Activated naive CD4-positive, alpha-beta T cell treated with anti-CD3 and anti-CD28 coated beads, Interleukin-2, amount 10 ng/mL, durations not matched to agents 7 days and 5 days (primary cell): ENCODE data around the gene CACNA1D.
"Not testable (repeated sequence)": the region's sequence is repeated elsewhere in the genome, so short reads cannot be mapped to it uniquely, and the experiment has no call there.

ENCODE experiments used
- CTCF ChIA-PET: fragments of 350-600 bp; sonication (Branson Sonifier 250); formaldehyde crosslinking; loops from one replicate; lab custom pipeline; 2021; ENCODE audit warnings: antibody characterized with exemption; lab: Charles Lee
- DNase-seq: peaks from one replicate; pipeline ENCODE4 v3.0.0-alpha.2; 2020
- H3K27ac Mint-ChIP-seq: one replicate; pipeline ENCODE4 v1.8.0; 2021; ENCODE audit warnings: mild to moderate bottlenecking, moderate library complexity, mixed read lengths
- H3K27me3 Mint-ChIP-seq: one replicate; pipeline ENCODE4 v1.8.0; 2021; ENCODE audit warnings: mild to moderate bottlenecking, mixed read lengths
- H3K36me3 Mint-ChIP-seq: one replicate; pipeline ENCODE4 v1.8.0; 2021; ENCODE audit warnings: mixed read lengths
- H3K4me1 Mint-ChIP-seq: one replicate; pipeline ENCODE4 v1.8.0; 2021; ENCODE audit warnings: mixed read lengths
- H3K4me3 Mint-ChIP-seq: one replicate; pipeline ENCODE4 v1.8.0; 2021; ENCODE audit warnings: mild to moderate bottlenecking, moderate library complexity, mixed read lengths
- H3K9me3 Mint-ChIP-seq: one replicate; pipeline ENCODE4 v1.8.0; 2021; ENCODE audit warnings: mixed read lengths

The CACNA1D gene

GRCh38 chr3:53554559-53555067 is 60.2 kb downstream of the CACNA1D start:
- no peak overlapping the region for H3K27ac Mint-ChIP-seq
- H3K36me3 Mint-ChIP-seq: no peaks in the 10 kb centered on the region
- CTCF ChIA-PET: no interaction called here
- no peak for DNase-seq
- H3K27me3 Mint-ChIP-seq: peaks cover 20% of the 10 kb centered on the region
- H3K4me1 Mint-ChIP-seq: no peaks in the 10 kb centered on the region
- H3K4me3 Mint-ChIP-seq: no peak overlapping the region
- H3K9me3 Mint-ChIP-seq: no peaks in the 10 kb centered on the region

GRCh38 chr3:53555068-53555588 is 60.7 kb downstream of the CACNA1D start:
- Mint-ChIP-seq H3K27ac (no peak overlapping the region), H3K4me1 (no peaks in the 10 kb centered on the region), H3K36me3 (no peaks in the 10 kb centered on the region), H3K27me3 (peaks cover 20% of the 10 kb centered on the region), H3K9me3 (no peaks in the 10 kb centered on the region), H3K4me3 (no peak overlapping the region)
- DNase-seq: no peak
- CTCF ChIA-PET: no interaction called here

GRCh38 chr3:53566461-53567145 is 72.2 kb downstream of the CACNA1D start:
- Mint-ChIP-seq H3K27ac (no peak overlapping the region), H3K4me3 (no peak overlapping the region)
- CTCF ChIA-PET: no interaction called here

DNA sequence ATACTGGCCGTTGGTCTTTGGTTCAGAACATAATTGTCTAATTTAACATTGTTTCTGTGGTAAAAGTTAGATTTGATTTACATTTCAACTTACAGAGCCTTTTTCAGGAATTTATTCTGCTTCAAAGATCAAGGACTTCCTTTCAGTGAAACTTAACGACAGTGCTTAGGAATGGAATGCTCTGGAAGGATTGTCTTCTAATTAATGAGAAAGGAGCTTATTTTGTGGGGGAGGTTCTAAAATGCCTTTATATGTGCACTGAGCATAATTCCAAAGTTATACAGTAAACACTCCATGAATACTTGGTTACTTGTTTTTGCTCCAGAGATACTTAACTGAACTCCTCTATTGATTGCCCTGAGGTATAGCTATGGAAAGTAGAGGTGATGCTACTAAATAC is 75.7 kb downstream of the CACNA1D start:
- H3K36me3 Mint-ChIP-seq: no peaks in the 10 kb centered on the region
- DNase-seq: no peak
- H3K4me1 Mint-ChIP-seq: no peaks in the 10 kb centered on the region
- CTCF ChIA-PET: no interaction called here
- no peak overlapping the region for H3K27ac Mint-ChIP-seq
- H3K9me3 Mint-ChIP-seq: no peaks in the 10 kb centered on the region
- no peak overlapping the region for H3K4me3 Mint-ChIP-seq
- peaks cover 13% of the 10 kb centered on the region for H3K27me3 Mint-ChIP-seq

More at GRCh38 chr3:53566461-53567145, 72.2 kb downstream of the CACNA1D start:
- peaks cover 6% of the 10 kb centered on the region for H3K27me3 Mint-ChIP-seq
- H3K9me3 Mint-ChIP-seq: no peaks in the 10 kb centered on the region
- DNase-seq: no peak
- H3K36me3 Mint-ChIP-seq: no peaks in the 10 kb centered on the region
- no peaks in the 10 kb centered on the region for H3K4me1 Mint-ChIP-seq

GRCh38 chr3:53570709-53571108 is 76.3 kb downstream of the CACNA1D start:
- Mint-ChIP-seq H3K4me1 (no peaks in the 10 kb centered on the region), H3K36me3 (no peaks in the 10 kb centered on the region), H3K9me3 (no peaks in the 10 kb centered on the region), H3K4me3 (no peak overlapping the region), H3K27me3 (peaks cover 15% of the 10 kb centered on the region), H3K27ac (no peak overlapping the region)
- DNase-seq: no peak
- CTCF ChIA-PET: no interaction called here

DNA sequence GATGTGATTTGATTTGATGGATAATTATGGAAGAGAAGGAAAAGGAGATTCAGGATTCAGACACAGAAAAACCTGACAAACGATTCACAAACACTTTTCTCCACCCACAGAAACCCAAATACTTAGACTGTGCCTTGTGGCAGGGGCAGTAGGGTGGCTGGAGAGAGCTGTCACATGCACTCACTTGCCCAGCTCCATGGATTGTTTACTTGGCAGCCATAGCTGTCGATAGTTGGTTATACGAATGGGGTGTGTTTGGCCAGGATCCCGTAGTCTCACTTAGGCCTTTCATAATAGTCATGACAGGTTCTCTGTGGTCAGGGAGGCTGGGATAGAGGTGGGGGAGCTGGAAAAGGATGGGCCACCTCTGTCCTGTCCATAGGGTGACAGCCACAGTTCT is 76.9 kb downstream of the CACNA1D start:
- Mint-ChIP-seq H3K9me3 (no peaks in the 10 kb centered on the region), H3K36me3 (no peaks in the 10 kb centered on the region), H3K4me1 (no peaks in the 10 kb centered on the region), H3K27ac (no peak overlapping the region), H3K4me3 (no peak overlapping the region), H3K27me3 (peaks cover 11% of the 10 kb centered on the region)
- no peak for DNase-seq
- CTCF ChIA-PET: no interaction called here

DNA sequence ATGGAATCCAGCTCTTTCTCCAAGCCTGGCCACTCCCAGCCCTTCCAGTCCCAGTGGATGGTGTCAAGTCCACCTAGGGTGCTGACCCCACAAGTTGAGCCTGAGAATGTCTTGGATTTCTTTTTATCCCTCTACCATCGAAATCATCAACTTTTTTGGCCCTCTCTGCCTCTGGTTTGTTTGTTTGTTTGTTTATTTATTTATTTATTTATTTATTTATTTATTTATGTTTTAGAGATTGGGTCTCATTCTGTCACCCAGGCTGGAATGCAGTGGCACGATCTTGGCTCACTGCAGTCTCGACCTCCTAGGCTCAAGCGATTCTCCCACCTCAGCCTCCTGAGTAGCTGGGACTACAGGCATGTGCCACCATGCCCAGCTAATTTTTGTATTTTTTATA is 77.8 kb downstream of the CACNA1D start:
- CTCF ChIA-PET, H3K36me3 Mint-ChIP-seq, H3K27ac Mint-ChIP-seq, H3K4me1 Mint-ChIP-seq, H3K4me3 Mint-ChIP-seq, H3K9me3 Mint-ChIP-seq, DNase-seq, H3K27me3 Mint-ChIP-seq: not testable (repeated sequence)

DNA sequence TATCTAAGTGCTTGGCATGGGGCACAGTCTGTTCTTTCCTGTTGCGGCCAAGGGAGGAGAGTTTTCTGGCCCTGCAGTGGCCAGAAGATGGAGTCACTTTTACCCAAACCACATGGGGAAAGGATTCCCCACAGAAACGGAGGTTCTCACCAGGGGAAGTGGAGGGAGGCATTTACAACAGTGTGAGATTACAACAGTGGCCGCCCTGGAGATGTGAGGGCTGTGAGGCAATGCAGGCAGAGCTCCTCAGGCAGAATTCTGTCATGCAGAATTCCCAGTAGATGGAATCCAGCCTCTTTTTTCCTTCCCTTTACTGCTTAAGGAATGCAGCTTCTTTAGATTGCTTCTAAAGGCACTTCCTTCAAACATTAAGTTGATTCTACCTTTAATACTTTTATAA is 83.1 kb downstream of the CACNA1D start:
- no peak for DNase-seq
- no peaks in the 10 kb centered on the region for H3K4me1 Mint-ChIP-seq
- no peak overlapping the region for H3K27ac Mint-ChIP-seq
- H3K27me3 Mint-ChIP-seq: peaks cover 13% of the 10 kb centered on the region
- H3K4me3 Mint-ChIP-seq: no peak overlapping the region
- CTCF ChIA-PET: no interaction called here
- no peaks in the 10 kb centered on the region for H3K36me3 Mint-ChIP-seq
- H3K9me3 Mint-ChIP-seq: no peaks in the 10 kb centered on the region

- Mint-ChIP-seq H3K9me3 (no peaks in the 10 kb centered on the region), H3K27ac (no peak overlapping the region), H3K4me3 (no peak overlapping the region), H3K36me3 (no peaks in the 10 kb centered on the region), H3K4me1 (no peaks in the 10 kb centered on the region), H3K27me3 (peaks cover 8% of the 10 kb centered on the region)
- CTCF ChIA-PET: no interaction called here
- no peak for DNase-seq
Observed at GRCh38 chr3:53579636-53580035, 85.2 kb downstream of the CACNA1D start.

- H3K9me3 Mint-ChIP-seq: no peaks in the 10 kb centered on the region
- no peak overlapping the region for H3K27ac Mint-ChIP-seq
- H3K36me3 Mint-ChIP-seq: no peaks in the 10 kb centered on the region
- CTCF ChIA-PET: no interaction called here
- no peak overlapping the region for H3K4me3 Mint-ChIP-seq
- no peak for DNase-seq
- H3K27me3 Mint-ChIP-seq: peaks cover 7% of the 10 kb centered on the region
- no peaks in the 10 kb centered on the region for H3K4me1 Mint-ChIP-seq
Observed at GRCh38 chr3:53581671-53582070, 87.3 kb downstream of the CACNA1D start.

DNA sequence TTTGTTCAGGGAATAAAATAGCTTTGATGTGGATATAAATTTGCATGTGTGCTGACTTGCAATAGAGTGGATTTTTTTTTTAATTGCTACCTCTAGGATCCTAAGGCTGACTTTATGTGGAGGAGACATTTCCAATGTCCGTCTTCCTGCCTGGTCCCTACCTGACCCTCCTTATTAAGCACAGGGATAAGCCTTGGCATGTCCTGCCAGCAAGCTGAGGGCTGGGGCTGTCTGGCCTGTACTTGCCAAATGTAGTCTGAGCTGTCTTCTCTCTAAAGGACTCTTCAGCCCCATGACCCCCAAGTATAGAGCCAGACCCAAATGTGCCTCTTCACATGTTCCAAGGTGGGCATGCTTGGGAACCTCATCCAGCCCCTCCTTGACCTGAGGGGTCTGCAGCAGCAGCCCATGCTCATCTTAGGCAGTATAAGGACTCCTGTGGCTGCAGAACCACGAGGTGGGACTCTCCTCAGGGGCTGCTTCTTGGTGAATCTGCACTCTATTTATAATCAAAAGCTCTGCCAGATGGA is 88.8 kb downstream of the CACNA1D start:
- CTCF ChIA-PET: interaction anchor here (1.5 kb wide), 1 partner anchor 10 kb away, joined by 4 read pairs; no protein-coding TSS in a partner anchor
- H3K27ac Mint-ChIP-seq: no peak overlapping the region
- H3K9me3 Mint-ChIP-seq: no peaks in the 10 kb centered on the region
- H3K4me1 Mint-ChIP-seq: no peaks in the 10 kb centered on the region
- H3K27me3 Mint-ChIP-seq: peaks cover 14% of the 10 kb centered on the region
- H3K4me3 Mint-ChIP-seq: no peak overlapping the region
- no peak for DNase-seq
- H3K36me3 Mint-ChIP-seq: no peaks in the 10 kb centered on the region

GRCh38 chr3:53585049-53585448 is 90.6 kb downstream of the CACNA1D start:
- H3K36me3 Mint-ChIP-seq: no peaks in the 10 kb centered on the region
- H3K27ac Mint-ChIP-seq: no peak overlapping the region
- DNase-seq: no peak
- no peaks in the 10 kb centered on the region for H3K4me1 Mint-ChIP-seq
- H3K4me3 Mint-ChIP-seq: no peak overlapping the region
- H3K27me3 Mint-ChIP-seq: peaks cover 18% of the 10 kb centered on the region
- CTCF ChIA-PET: interaction anchor here (1.5 kb wide), 1 partner anchor 9 kb away, joined by 4 read pairs; no protein-coding TSS in a partner anchor
- no peaks in the 10 kb centered on the region for H3K9me3 Mint-ChIP-seq

DNA sequence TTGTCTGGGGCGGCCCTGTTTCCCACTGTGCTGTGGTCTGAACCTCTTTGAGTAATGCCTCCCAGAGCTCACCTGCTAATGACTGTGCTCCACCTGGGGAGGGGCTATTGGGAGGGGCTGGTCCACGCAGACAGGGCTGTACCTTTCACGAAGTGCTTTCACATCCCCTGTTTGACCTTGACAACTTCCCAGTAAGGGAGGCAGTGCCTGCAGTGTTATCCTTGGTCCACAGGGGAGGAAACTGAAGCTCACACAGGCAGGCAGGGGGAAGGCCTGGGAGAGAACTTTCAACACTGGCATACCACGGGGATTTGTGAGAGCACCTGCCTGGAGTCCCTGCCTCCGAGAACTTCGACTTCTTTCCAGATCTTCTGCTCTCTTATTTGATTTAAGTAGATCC is 91.2 kb downstream of the CACNA1D start:
- Mint-ChIP-seq H3K36me3 (no peaks in the 10 kb centered on the region), H3K4me3 (no peak overlapping the region), H3K27me3 (peaks cover 18% of the 10 kb centered on the region), H3K27ac (no peak overlapping the region), H3K9me3 (no peaks in the 10 kb centered on the region), H3K4me1 (no peaks in the 10 kb centered on the region)
- CTCF ChIA-PET: no interaction called here
- no peak for DNase-seq

DNA sequence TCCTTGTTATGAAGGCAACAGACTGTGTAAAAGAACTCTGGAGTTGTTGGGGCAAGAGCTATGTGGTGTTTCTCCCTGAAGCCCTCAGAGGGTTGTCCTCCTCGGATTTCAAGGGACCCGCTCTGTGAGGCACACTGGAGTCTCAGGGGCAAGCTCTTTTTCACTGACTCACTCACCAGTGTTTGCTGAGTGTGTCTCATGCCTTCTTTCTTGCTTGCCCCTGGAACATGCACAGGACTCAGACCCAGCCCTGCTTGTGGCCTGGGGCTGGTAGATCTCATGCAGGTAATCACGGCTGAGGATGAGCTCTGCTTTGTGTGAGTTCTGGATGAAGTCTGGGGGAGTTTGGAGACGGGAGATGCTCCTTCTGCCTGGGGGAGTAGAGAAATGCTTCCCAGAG is 93.7 kb downstream of the CACNA1D start:
- H3K4me3 Mint-ChIP-seq: no peak overlapping the region
- CTCF ChIA-PET: no interaction called here
- H3K9me3 Mint-ChIP-seq: no peaks in the 10 kb centered on the region
- no peak for DNase-seq
- H3K4me1 Mint-ChIP-seq: no peaks in the 10 kb centered on the region
- no peak overlapping the region for H3K27ac Mint-ChIP-seq
- H3K27me3 Mint-ChIP-seq: peaks cover 18% of the 10 kb centered on the region
- H3K36me3 Mint-ChIP-seq: no peaks in the 10 kb centered on the region

GRCh38 chr3:53589201-53589600 is 94.8 kb downstream of the CACNA1D start:
- CTCF ChIA-PET: no interaction called here
- Mint-ChIP-seq H3K9me3 (no peaks in the 10 kb centered on the region), H3K27ac (no peak overlapping the region)

More at GRCh38 chr3:53589201-53589600, 94.8 kb downstream of the CACNA1D start:
- Mint-ChIP-seq H3K4me3 (no peak overlapping the region), H3K36me3 (no peaks in the 10 kb centered on the region), H3K4me1 (no peaks in the 10 kb centered on the region), H3K27me3 (peaks cover 18% of the 10 kb centered on the region)
- no peak for DNase-seq
